Erythroblast (primary cell): ENCODE data around the gene HMOX2.

ENCODE experiments used
- GATA1 ChIP-seq: IDR thresholded peaks from 2 replicates; pipeline ENCODE4 v1.6.1; 2011; ENCODE audit warnings: low read depth, mild to moderate bottlenecking, control low read depth, low read length, moderate library complexity
- POLR2A ChIP-seq: IDR thresholded peaks from 2 replicates; pipeline ENCODE4 v1.6.1; 2011; ENCODE audit warnings: mild to moderate bottlenecking, low read length

DNA sequence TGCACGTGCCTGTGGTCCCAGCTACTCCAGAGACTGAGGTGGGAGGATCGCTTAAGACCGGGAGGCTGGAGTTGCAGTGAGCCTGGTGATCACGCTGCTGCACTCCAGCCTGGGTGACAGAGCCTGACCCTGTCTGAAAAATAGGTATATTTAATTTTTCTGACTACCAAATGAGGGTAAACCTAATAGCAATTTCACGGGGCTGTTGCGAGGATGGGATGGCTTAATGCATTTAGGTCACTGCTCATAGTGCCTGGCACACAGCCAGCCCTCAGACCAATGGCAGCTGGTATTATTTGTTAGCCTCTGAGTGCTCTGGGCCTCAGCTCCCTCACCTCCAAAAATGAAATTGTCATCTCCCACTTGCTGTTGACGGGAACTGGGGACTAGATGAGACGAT lies 68.3 kb downstream of the HMOX2 start:
- TF ChIP-seq POLR2A (no peak), GATA1 (no peak)
